ENCODE results near the gene CTNND2.
"Not testable (repeated sequence)": the region's sequence is repeated elsewhere in the genome, so short reads cannot be mapped to it uniquely, and the experiment has no call there.

The CTNND2 gene

DNA sequence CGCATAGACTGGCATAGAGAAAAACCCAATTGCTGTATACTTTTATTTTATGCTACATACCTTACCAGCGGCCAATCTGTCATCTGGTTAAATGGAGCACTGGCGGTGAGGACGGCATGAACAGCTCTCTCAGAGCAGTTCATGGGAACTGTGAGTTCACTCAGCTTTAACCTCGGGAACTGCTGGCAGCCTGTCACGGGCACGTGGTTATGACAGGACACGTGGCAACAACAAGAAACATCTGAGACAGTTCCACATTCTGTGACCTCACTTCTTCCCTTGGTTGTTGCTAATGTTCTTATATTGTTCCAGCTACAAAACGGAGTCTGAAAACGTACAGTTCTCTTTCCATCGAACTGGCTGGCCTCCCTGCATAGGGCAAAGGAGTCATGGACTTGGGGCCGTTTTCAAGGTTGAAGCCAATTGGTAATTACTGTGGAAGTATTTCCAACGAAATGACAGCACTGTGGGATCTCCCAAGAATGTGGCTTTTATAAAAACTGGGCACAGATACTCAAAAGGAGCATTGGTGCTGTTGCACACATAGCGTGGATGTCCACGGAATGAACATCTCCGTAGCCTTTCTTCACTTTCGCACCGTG lies 896.9 kb downstream of the CTNND2 start:
- FAIRE-seq: no peak

DNA sequence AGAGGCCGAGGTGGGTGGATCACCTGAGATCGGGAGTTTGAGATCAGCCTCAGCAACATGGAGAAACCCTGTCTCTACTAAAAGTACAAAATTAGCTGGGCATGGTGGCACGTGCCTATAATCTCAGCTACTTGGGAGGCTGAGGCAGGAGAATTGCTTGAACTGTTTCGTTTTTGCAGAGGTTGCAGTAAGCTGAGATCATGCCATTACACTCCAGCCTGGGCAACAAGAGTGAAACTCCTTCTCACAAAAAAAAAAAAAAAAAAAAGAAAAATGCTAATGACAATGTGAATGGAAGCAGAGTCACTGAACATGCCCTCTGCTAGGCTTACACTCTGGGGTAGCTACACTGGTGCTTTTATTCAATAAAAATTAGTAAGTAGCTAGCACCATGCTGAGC lies 899.7 kb downstream of the CTNND2 start:
- not testable (repeated sequence) for FAIRE-seq

DNA sequence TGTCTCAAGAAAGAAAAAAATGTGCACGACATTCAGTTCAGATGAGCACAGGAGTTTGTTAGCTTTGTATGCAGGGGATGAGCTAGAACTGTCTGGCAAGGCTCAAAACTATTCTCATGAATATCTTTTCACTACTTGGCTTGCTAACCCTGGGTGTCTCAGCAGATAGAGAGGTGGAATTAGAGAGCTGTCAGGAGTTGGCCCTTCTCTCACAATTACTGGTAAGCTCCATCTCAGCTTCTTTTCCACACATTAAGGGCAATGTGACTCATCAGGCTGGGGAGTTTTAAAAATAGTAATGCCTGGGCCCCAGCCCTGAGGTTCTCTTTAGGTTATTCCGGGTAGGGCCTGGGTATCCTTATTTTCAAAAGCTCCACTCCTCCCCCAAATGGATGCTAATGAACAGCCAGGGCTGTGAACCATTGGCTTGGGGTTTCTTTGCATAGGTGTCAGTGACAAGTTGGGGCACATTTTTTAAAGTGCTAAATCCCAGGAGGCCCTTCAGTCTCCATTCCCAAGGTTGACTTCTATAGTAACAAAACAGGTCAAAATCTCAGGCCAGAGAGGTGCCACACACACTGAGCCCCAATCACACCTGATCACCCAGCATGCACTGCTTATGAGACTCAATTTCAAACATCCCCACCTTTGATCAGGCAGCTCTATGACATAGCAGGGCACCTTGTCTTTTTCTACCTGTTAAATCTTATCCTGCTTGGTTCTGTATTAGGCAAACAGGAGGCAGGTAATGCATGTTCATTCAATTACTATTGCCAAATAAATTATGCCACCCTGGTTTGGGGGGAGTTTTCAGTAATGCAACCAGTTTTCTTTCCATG lies 903.5 kb downstream of the CTNND2 start:
- FAIRE-seq: no peak

DNA sequence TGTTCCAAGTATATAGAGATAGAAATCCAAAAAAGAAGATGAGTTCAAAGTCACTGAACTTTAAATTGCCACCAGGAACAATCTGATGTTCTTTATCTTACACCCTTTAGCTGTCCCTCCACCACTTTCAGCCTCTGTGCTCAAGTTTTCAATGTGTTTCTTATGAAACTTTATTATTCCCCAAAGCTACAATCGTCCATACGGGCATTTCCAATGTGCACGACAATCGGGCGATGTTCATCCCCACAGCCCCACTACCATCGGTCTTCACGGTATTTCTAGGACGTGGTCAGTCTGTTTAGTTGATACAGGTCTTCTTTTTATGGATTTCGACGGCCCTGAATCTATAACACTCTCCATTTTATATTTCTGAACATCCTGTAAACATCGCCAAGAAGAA lies 904.5 kb downstream of the CTNND2 start:
- FAIRE-seq: no peak

DNA sequence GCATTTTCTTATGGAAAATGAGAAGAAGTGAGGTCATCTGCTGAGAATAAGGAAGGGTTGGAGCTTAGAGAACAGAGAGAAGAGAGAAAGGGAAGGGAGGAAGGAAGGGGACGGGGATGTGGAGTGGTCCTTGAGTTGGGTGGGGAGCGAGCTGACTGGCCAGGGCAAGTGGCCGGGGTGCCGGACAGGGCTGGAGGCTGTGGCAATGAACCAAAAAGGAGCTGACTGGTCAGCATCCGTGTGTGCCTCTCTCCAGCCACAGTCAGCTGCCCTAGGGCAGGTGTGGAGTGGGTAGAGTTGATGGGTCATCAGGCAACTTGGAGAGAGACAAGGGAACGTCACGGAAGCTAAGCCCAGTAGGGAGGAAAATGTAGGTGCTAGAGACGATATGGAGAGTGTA lies 908.4 kb downstream of the CTNND2 start:
- FAIRE-seq: no peak

DNA sequence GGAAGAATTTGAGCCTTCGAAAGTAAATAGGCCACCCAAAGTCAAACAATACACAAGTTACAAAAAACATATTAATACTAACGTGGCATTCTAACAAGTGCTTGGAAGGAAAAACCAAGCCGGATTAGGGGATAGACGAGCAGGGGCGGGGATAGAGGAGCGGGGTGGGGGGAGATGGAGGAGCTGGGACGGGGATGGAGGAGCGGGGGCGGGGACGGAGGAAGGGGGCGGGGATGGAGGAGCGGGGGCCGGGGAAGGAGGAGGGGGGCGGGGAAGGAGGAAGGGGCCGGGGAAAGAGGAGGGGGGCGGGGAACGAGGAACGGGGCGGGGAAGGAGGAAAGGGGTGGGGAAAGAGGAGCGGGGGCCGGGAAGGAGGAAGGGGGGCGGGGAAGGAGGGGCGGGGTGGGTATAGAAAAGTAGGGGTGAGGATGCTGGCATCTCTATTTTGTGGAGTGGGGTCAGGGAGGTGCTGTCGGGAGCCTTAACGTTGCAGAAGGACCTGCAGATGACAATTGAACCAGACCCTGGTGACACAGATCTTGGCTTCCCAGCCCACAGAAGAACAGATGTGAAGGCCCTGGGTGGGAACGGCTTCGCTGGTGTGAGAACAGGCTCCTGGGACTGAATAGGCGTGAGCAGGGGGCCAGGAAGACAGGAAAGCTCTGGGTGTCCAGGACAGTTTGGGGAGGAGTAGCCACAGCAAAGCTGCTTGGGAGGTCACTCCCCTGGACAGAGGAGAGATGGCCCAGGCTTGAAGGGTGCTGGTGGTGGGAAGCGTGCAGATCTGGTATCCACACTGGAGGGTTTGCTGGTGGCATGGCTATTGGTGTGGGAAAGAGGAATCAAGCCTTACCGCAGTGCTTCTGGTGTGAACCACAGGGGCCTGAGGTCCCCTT lies 909.9 kb downstream of the CTNND2 start:
- FAIRE-seq: no peak

DNA sequence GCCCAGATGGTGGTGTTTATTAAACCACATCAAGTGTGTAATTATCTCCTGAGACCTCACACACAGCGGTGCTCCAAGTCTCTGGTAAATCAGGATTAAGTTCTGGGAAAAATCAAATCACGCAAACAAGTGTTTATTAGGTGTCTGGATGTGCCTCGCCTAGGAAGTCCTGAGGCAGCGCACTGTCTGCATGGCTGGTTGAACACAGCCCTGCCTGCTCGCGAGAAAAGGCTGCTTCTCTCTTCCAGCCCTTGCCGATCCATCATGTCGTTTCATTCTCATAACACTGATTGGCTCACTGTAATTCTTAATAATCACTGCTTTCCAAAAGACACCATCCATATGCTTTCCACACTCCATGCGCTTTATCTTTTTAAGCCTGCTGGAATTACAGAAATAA lies 913.6 kb downstream of the CTNND2 start:
- no peak for FAIRE-seq

DNA sequence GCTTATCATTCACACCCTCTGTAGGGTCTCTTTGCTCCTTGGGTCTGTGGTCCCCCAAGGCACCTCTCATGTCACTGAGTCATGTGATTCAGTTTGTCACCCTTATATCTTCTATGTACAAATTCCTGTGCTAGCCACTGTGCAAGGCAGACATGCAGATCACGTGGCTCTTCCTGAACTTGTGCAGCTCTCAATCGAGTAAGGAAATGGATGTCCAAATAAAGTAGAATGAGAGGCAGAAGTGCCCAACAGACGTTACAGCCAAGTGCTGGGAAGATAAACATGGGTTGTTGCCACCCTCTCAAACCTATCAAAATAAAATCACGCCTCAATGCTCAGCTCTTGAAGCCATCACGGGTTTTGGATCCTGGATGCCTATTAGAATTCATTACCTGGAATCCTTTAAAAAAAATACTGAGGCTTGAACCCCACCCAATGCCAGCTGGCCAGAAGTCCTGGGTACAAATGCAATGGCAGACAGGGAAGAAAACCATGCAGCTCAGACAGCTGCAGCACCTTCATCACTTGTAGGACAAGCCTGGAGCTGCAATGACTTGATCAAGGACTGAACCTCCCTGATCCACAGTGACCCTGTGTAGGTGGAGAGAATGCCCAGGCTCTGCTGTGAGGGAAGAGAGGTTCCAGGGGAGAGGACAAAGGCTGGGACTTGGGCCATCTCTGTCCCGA lies 914.5 kb downstream of the CTNND2 start:
- FAIRE-seq: no peak

DNA sequence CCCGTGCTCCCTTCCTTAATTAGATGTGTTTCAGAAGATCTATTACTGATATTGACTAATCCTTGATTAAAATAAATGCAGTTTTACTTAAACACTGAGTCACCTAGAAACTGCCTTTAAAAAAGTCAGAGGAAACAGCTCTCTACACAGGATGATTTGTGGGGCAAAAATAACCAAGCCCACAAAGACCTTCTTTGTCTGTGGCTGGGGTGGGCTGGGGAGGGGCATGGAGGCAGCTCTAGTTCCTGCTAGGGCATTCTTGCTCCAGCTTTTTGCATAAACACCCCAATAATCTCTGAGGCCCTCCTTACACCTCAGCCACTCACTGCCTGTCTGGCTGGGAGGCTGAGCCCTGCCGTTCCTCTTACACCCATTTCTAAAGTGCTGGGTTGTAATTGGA lies 915.6 kb downstream of the CTNND2 start:
- FAIRE-seq: no peak

DNA sequence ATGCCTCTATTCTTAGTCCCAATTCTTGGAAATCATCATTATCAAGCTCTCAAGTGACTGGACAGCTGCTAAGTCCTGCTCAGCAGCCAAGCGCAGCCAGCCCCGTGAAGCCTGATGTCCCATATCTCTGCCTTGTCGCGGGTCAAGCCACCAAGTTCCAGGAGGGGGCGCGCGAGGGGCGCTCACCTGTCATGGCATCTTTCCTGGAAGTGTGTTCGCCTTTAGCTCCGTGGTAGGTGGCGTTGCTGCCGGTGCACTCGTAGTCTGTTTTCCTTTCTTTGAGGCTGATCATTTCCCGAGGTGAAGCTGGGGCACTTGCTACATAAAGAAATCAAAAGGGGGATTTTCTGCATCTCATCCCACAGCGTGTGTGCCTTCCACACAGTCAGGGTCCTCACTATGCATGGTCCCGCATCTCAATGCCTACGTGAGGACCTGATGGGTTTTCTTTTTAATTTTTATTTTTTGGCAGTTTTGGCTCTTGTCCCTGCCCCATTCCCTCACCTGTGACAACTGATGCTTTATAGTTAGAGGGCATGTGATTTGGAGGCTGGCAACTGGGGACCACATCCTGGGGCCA lies 916.2 kb downstream of the CTNND2 start:
- FAIRE-seq: no peak

DNA sequence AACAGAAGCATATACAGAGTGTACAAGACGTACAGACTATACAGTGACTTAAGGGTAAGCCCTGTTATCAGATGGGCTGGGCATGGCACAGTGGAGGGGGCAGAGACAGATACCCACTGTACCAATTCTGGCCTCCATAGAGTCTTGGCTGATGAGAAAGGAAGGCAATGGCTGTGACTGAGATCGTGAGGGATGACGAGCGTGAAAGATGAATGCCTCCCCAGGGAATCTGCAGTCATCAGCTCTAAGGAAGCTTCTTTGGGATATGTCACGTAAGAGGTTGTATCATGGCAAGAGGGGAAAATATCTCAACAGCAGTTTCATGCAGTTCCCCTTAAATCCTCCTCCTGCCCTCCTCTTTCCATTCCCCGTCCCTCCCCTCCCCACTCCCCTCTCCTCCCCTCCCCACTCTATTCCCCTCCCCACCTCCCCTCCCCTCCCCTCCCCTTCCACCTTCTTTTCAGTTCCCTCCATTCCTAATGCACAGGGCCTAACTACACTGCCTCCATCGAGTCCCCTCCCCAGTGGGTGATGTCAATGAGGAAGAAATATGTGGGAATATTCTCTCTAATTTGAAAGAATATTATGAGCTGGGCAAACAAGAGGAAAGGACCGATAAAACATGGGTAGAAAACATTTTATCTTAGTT lies 916.8 kb downstream of the CTNND2 start:
- FAIRE-seq: no peak

DNA sequence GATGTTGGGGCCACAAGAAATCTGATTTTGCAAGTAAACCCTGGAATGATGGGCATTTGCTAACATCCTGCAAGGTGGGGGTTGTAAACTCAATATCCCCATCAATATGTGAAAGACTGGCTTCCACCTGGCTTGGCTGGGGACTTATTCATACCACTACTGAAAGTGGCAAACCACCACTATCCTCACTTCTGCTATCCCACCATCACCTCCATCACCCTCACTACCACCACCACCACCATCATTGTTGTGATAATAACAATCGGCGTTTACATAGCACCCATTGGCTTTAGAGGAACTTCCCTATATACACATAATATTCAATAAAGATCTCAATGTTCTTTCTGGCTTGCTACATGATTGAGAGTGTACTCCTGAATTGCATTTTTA lies 918.5 kb downstream of the CTNND2 start:
- no peak for FAIRE-seq

DNA sequence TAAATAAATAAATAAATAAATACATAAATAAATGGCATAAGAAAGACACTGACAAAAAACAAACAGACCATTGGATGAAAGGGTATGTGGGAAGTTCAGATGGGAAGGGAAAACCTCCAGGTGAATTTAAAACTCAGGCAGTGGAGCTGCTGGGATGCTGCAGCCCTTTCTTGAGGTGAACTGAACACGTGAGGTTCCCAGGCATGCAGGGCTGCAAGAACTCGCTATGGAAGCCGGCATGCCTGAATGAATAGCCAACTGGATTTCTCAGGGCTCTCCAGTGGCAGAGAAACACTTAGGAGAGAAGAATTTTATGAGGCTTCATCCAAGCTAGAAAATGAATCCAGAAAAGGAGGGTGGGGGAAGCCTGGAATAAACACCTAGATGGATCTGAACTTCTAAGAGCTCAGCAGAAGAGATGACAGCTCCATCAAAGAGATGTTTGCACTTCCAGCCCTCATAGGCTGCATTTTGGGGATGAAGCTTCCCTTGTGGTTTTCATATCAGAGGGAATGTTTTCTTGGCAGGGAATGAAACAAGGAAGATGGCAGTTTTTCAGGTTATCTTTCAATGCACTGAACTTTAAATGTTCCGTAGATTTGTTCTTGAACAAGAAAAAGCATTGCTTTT lies 919.0 kb downstream of the CTNND2 start:
- FAIRE-seq: no peak

DNA sequence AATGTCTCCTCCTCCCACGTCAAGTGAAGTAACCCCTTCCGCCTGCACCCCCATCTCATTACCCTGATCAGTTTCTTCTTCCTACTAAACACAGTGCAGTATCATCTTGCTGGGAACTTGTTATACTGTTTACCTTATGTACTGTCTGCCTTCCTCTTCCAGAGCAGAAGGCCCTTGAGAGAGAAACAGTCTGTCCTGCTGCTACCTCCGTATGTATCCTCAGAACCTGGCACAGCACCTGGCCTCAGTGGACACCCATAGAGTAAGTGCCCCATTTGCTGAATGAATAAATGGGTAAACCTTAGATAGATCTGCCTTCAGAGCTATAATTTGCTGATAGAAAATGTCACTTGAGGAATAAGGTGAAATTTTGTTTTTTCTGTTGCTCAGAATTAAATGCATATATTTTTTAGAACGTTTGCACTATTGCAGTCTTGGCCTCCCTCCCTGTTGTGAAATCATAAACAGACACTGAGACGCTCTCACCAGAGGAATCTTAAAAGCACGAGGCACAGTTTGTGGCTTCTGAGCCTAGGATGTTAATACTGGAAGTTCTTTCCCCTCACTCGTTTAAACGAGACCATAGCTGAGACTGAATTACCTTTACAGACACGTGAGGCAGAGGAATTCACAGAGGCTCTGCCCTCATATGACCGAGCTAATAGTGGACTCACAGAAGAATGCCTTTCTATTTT lies 920.1 kb downstream of the CTNND2 start:
- FAIRE-seq: no peak

DNA sequence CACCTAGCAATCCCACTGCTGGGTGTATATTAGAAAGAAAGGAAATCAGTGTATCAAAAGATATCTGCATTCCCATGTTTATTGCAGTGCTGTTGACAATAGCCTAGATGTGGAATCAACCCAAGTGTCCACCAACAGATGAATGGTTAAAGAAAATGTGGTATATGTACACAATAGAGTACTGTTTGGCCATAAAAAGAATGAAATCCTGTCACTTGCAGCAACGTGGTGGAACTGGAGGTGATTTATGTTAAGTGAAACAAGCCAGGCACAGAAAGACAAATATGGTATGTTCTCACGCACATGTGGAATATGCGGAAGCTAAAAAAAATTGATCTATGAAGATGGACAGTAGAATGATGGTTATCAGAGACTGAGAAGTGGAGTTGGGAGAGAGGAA lies 921.6 kb downstream of the CTNND2 start:
- FAIRE-seq: no peak

DNA sequence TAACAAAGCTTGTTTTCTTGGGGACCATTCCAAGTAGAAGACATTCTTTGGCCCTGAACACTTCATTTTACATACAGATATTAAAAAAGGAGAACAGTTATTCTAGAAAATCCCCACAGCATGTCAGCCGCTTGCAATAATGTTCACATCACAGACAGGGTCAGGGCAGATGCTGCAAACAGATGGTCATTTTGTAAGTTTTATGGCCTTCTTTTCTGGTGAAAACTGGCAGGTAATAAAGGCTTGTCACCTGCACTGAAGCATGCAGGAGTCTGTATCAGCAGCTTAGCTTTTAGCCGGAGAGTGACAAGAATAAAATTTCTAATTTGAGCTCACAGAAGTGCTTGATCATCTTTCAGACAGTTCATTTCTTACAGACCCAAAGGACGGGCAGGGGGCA lies 922.3 kb downstream of the CTNND2 start:
- no peak for FAIRE-seq

DNA sequence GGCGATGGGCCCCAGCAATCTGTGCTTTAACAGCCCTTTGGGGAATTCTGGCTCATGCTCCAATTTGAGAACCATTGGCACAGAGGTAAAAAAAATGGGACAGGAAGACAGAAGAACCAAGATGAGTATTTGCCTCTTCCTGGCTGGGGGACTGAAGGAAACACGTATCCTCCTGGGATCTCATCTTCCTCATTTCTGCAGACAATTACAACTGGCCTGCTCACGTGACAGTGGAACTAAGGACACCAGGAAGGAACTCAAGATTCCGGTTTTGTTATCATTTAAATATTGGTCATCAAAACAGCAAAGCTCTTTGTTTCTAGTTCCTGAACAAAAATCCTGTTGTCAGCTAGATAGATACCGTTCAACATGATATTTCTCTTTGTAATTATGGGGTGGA lies 927.2 kb downstream of the CTNND2 start:
- no peak for FAIRE-seq

DNA sequence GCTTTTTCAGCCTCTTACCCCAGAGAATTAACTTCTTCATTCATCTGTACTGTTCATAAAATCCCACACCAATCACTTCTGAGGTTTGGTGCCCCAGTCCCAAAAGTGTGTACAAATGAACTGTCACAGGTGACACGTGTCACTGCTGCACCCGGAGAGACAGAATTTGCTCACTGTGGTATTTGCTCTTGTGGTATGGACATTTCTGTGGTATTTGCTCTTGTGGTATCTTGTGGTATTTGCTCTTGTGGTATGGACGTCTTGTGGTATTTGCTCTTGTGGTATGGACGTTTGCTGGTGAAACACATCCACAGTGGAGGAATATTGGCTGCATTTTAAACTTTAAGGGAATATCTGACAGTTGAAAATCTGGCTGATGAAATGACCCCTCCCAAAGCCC lies 928.3 kb downstream of the CTNND2 start:
- no peak for FAIRE-seq

DNA sequence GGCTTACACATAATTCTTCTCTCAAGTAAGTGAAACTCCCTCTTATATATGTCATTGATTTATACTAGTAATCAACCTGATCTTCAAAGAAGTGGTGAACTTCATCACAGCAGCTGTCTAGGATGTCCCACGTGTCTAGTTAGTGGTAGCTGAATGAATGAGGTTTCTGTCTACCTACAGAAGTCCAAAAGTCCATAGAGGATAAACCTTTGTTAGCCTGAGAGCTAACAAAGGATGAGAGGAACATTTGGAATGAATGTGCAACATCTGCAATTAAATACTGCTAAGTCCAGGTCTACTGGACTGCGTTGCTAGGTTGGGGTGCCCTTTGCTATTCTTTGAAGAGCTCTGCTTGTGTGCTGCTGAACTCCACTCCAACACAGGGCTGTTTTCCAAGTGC lies 929.4 kb downstream of the CTNND2 start:
- FAIRE-seq: no peak

DNA sequence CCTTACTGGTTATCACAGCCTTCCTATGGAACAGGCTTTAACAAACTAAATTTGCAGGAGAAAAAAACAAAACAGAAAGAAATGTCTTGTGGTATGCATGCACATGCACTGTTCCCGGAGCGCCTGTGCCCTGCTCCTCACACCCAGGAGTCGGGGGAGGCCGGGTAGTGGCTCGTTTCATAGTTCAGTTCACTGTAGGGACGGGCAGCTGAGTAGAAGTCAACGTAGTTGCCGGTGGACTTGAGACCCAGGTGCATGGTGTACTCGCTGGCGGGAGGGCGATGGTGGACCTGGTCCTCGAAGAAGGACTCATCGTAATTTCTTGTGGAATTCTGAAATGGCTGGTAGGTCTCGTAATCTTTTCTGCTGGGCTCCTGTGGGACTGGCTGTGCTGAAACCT lies 930.9 kb downstream of the CTNND2 start:
- no peak for FAIRE-seq

DNA sequence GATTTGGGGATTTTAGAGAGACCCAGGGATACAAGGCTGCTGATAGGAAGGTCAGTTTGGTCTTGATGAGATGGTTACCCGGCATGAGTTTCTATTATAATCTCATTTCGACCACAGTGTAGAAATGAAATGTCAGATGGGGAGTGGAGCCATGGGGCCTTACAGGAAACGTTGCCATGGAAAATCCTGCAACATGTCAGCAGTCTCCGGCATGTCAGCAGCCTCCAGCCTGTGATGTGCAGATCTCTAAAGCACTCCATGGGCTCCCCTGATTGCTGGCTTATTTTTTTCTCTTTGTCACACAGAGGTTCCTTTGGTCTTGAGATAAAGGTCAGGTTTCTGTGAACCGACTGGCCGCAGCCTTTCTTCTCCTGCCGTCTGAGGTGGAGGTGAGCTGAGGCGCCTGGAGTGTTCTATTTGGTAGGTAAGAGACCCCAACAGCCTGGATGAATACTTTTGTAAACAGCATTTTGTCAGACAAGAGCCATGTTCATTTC lies 934.5 kb downstream of the CTNND2 start:
- no peak for FAIRE-seq

Data from endometrium (tissue), 2 donors.